Measurements from ENCODE around the gene ATP10D.
"Not testable (repeated sequence)": the region's sequence is repeated elsewhere in the genome, so short reads cannot be mapped to it uniquely, and the experiment has no call there.

Gene ATP10D

GRCh38 chr4:47485047-47485692 is at the start of gene ATP10D:
Gene ATP10D (plus strand): TSS chr4:47485275. CDS start chr4:47512541, 27,266 bp downstream.
- DNase-seq: peak; percentile 71

DNA sequence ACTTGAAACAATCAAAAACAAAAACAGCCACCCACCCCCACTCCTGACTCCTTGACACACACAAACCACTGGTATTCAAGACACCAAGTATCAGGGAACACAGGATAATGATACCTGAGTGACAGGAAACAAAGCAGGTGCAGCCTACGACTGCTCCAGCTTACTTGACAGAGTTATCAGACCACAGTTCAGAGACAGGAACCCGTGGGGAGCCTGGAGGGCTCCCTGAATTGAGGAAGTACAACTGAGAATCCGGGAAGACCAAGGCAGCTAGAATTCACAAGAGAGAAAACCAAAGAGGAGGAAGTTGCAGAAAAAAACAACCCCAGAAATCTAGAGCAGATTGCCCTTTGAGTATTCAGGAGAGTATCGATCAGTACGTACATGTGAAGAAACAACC is 42.1 kb upstream of the ATP10D start:
- DNase-seq: no peak

GRCh38 chr4:47444031-47444430 is 41.0 kb upstream of the ATP10D start:
- no peak for DNase-seq

DNA sequence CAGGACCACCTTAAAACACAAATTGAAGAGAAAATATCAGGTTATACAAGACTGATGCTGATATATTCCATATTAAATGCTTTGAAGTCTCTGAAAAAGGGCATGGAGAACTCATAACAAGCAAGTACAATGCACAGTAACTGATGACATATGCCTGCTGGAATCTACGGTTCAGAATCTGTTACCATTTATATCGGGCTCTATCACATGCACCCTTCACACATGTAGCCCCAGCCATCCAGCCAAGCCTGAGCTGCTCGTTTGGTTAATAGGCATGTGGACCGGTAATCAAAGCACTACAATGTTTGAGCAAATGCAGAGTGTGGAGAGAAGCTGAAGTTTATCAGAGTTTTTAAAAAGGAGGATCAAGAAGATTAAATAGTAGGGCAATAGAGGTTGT is 33.4 kb upstream of the ATP10D start:
- no peak for DNase-seq

GRCh38 chr4:47462799-47463234 is 22.3 kb upstream of the ATP10D start:
- DNase-seq: no peak

DNA sequence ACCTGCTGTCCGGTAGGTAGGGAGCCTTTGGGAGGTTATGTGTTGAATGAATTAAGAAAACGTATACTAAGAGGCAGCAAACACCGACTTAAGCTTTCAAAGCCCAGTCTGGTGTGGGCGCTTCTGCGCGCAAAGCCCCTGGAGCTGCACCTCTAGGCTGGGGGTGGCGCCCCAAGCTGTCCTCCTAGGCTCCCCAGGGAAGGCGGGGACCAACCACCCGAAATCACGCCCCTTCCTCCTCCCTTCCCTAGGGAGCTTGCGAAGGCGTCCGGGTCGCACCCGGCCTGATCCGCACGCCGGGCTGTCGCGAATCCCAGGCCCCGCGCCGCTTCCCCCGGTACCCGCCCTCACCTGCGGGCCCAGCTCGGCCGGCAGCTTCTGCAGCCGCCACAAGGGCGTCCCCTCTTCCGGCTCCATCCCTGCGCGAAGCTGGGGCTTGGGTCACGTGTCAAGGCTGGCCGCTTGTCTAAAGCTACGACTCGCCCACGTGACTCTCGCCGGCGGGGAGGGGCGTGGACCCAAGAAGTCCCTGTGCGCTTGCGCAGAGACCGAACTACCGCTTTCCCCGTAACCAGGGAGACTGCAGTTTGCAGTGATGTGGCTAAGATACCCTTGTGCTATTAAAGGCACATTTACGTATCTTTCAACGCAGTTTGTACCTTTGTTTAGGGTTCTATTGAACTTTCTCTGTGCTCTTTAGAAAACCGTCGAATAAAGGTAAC is 21.7 kb upstream of the ATP10D start, which contains the start of gene COMMD8:
Gene COMMD8, minus strand, starts transcription at position 468 of the 722 bp plus-strand sequence. Its CDS starts 51 bp downstream, at position 417.
- DNase-seq: peak; percentile 96

DNA sequence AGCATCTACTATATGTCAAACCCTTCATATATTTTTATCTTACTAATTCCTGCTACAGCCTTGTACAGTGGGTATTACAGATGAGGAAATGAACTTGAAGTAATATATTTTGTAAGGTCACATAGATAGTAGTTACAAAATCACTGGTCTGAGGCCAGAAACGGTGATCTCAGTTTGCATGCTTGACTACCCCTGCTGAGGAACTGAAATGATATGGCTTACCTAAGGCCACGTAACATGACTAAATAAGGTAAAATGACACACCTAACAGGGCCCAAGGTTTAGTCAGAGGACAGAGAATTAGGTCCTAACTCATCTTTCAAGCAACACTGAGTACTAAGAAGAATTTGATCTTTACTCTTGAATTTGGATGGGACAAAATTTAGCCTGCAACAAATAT is 20.1 kb upstream of the ATP10D start:
- no peak for DNase-seq

DNA sequence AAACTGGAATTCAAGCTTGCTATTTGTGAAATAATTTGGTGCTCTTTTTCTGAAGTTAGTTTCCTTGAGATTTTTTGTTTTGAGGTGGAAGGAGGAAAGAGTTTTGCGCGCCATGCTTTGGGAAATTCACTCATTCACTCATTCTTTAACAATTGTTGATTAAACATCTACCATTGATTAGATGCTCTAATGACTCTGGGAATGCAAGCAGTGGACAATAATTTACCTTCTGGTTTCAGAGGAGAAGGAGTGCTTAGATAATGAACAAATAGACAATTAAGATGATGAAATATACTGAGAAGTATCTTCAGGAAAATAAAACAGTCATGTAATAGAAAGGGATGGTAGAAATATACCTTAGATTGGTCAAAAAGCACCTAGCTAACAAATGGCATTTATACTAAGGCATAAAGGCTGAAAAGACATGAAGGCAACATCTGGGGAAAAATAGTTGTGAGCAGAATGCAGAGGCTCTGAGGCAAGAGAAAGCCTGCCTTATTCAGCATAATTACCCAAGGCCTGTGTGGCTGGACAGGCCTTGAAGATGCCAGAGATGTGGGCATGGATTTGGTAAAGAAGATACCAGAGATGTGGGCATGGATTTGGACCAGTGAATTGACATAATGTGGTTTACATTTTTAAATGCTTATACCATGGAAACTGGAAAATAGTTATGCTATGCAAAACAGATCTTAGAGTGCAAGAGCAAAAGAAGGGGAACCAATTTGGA is 18.9 kb upstream of the ATP10D start:
- no peak for DNase-seq

GRCh38 chr4:47468706-47469365 is 16.2 kb upstream of the ATP10D start:
- DNase-seq: no peak

GRCh38 chr4:47469951-47470350 is 15.1 kb upstream of the ATP10D start:
- no peak for DNase-seq

GRCh38 chr4:47471064-47471463 is 14.0 kb upstream of the ATP10D start:
- no peak for DNase-seq

- no peak for DNase-seq
Observed at GRCh38 chr4:47471591-47471990, 13.5 kb upstream of the ATP10D start.

DNA sequence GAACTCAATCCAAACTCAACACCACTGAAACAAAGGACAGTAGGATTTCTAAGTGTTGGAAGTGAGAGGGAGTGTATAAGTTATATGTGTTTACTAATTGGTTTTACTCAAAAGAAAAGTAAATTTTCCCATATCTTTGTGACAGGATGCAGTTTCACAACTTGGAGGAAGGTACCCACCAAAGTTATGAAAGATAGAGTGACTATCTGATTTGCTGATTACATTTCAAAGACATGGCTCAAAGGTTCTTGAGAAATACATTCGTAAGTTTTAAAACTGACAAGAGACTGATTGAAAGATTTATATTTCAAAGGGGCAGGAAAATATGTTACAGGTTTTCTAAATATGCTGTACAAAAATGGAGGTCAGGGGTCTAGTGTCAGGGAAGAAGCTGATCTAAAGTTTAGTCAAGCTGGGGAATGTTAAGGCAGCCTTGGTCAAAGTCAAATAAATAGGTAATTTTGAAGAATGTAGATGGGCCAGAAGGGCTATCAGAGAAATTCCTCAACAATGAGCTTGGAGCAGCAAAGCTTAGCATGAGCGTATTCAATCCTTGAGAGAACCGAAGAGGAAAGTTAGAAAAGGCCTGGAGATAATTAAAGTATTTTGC is 11.8 kb upstream of the ATP10D start:
- DNase-seq: no peak

GRCh38 chr4:47474799-47475198 is 10.3 kb upstream of the ATP10D start:
- no peak for DNase-seq

DNA sequence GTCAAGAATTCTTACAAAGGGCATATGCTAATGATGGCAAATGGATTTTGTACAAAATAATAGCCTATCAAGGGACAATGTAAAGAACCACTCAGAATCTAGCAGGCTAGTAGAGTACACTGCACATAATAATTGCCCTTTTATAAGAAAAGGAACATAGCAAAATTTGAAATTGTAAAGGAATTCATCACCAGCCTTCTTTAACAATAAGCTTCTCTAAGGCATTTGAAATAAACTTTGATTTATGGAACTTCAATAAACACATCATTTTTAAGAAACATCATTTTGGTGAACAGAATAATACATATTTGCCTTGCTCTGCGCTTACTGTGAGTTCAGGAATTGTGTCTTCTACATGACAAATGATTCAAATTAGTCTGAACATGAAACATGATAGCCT is 9.7 kb upstream of the ATP10D start:
- DNase-seq: no peak

GRCh38 chr4:47478804-47479203 is 6.3 kb upstream of the ATP10D start:
- no peak for DNase-seq

DNA sequence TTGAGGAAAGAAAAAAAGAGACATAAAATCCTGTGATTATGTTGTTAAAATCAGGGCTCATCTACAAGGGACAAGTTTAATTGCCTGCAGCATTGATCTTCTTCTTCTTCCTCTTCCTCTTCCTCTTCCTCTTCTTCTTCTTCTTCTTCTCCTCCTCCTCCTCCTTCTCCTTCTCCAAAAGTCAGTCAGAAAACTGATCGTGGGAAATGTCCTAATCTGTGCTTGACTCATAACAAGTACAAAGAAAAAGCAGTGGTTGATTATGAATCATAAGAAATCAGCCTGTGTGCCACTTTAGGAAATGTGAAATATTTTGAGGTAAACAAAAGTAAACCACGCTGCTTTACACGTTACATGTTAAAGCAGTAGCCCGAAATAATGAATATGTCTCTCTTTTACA is 2.7 kb upstream of the ATP10D start:
- no peak for DNase-seq

DNA sequence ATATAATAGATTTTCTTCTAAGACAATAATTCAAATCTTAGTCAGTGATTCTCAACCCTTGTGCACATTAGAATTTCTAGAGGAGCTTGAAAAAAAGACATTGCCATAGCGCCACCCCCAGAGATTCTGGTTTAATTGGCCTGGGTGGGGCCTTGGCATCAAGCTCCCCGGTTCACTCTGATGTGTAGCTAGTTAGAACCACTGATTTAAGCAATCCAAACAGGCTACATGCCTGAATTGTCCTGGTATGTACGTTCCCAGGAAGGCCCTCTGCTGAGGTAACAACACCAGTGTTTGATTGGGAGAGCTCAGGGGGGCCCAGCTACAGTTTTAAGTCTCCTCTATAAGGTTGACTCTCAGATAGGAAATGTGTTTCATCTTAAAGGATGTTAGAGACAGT is 1.3 kb upstream of the ATP10D start:
- no peak for DNase-seq

- no peak for DNase-seq
Observed at GRCh38 chr4:47484168-47484567, 907 bp upstream of the ATP10D start.

DNA sequence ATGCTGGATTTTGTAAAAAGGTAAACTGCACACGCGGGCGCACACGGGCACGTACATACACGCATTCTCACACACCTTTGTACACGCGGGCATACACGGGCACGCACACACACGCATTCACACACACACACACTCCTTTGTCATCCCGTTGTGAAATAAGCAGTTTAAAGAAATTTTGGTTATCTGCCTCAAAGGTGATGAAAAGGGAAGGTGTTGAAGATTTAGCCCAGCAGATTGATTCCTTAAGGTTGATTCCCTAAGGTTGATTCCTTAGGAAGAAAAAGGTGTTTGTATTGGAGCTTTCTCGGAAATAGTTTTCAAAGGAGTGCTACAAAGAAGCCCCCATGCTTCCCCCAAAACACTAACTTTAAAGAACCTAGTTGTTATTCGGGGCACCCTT is 693 bp downstream of the ATP10D start:
- no peak for DNase-seq

DNA sequence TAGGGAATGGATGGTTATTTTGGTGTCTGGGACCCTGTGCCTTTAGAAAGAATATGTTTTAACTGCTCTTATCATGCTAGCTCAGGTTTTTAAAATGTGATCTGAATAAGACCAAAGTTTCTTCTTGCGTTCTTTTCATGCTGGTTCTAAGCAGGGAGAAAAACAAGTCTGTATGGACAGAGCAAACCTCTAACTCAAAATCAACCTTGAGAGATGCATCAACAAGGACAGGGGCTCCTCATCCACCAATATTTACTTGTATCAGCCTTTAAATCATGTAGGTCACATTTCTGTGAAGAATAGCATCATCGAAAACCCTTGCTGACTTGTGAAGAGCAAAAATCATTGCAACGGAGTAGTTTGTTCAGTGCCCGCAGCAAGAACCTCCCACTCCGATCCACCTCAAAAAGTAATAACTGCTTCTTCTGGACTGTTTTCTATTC is 1.2 kb downstream of the ATP10D start:
- DNase-seq: no peak

- not testable (repeated sequence) for DNase-seq
Observed at GRCh38 chr4:47486727-47487126, 1.7 kb downstream of the ATP10D start.

DNA sequence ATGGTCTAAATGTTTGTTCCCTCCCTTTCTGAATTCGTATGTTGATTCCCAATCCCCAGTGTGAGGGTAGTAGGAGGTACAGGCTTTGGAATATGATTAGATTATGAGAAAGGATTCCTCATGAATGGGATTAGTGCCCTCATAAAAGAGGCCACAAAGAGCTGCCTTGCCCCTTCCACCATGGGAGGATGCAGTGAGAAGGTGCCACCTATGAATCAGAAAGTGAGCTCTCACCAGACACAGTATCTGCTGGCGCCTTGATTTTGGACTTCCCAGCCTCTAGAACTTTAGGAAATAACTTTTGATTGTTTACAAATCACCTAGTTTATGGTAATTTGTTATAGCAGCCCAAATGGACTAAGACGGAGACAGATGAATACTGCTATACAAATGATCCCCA is 3.6 kb downstream of the ATP10D start:
- no peak for DNase-seq

Data from NCI-H1092 (cell line).